HCT116 (cell line): ENCODE measurements around the gene TLR7. TPM values are rescaled to one million over a fixed set of nuclear protein-coding genes. Genes with fewer than 3 reads are reported as not detected.

Experiments used
- ATAC-seq: fragments of 200-7000 bp; cut with Tn5 transposase; 2 replicates; pipeline ENCODE4 v1.9.1; 2020; ENCODE audit warnings: mild to moderate bottlenecking, moderate library complexity
- BruUV-seq: library from RNA; stranded (reverse); fragments of 400-500 nt; replicated peaks from 2 replicates; lab custom pipeline; 2021; lab: Mats Ljungman, UMichigan
- CTCF ChIA-PET: fragments of 300-600 bp; sonication (Branson Sonifier 250); formaldehyde crosslinking; loops from one replicate; lab custom pipeline; 2021; ENCODE audit warnings: antibody characterized with exemption; lab: Charles Lee
- POLR2A ChIA-PET: fragments of 300-600, 350-600 bp; sonication (Branson Sonifier 250); formaldehyde crosslinking; loops from one replicate; lab custom pipeline; 2021; ENCODE audit warnings: antibody characterized with exemption; lab: Charles Lee
- RAD21 ChIA-PET, 2 experiments: fragments of 300-600 bp; sonication (Branson Sonifier 250); formaldehyde crosslinking; loops; one replicate each; lab custom pipeline; 2023; ENCODE audit warnings: low total read pairs in 2 of 2; ENCODE audit not compliant: uncharacterized antibody in 2 of 2, unreplicated experiment in 2 of 2, low non-redundant PET in 1 of 2; lab: Charles Lee
- DNase-seq: peaks from one replicate; pipeline ENCODE4 v3.0.0-alpha.2; 2010; ENCODE audit warnings: low read depth, low spot score
- H2AFZ ChIP-seq: fragments of 200-600 bp; shearing (Covaris generic), sonication (generic); 2 replicates; pipeline ENCODE4 v1.6.1; 2017; ENCODE audit warnings: low read depth, mixed run types, mixed read lengths, antibody characterized with exemption, low read length; ENCODE audit not compliant: poor library complexity, severe bottlenecking
- H3K27ac ChIP-seq: 2 replicates; pipeline ENCODE4 v1.5.1; 2012; ENCODE audit warnings: low read depth, low read length
- H3K27me3 ChIP-seq: fragments of 200-600 bp; sonication (generic); 2 replicates; pipeline ENCODE4 v1.6.1; 2016; ENCODE audit warnings: mixed run types, low read length, mixed read lengths; ENCODE audit not compliant: insufficient read depth
- H3K36me3 ChIP-seq, 2 experiments: fragments of 200-500 bp in 1 of 2; fragments of 200-600 bp in 1 of 2; sonication (Bioruptor generic) in 1 of 2; sonication (generic) in 1 of 2; 2 replicates each; pipeline versions ENCODE4 v1.5.1 to v1.6.1; 2014 to 2016; ENCODE audit warnings: low read length in 2 of 2, inconsistent platforms in 1 of 2, mixed read lengths in 1 of 2, mixed run types in 1 of 2; ENCODE audit not compliant: insufficient read depth in 2 of 2, control insufficient read depth in 1 of 2
- H3K4me1 ChIP-seq, 2 experiments: fragments of 200-600 bp in 1 of 2; sonication (generic) in 1 of 2; 2 replicates each; pipeline versions ENCODE4 v1.5.1 to v1.6.1; 2012 to 2017; ENCODE audit warnings: low read length in 2 of 2, inconsistent platforms in 1 of 2, mild to moderate bottlenecking in 1 of 2, mixed read lengths in 1 of 2, mixed run types in 1 of 2, moderate library complexity in 1 of 2; ENCODE audit not compliant: insufficient read depth in 2 of 2, control insufficient read depth in 1 of 2
- H3K4me2 ChIP-seq: fragments of 200-600 bp; sonication (generic); 2 replicates; pipeline ENCODE4 v1.6.1; 2017; ENCODE audit warnings: mixed run types, low read length, mixed read lengths
- H3K4me3 ChIP-seq, 2 experiments: fragments of 200-600 bp in 1 of 2; sonication (generic) in 1 of 2; replicated peaks in 1 of 2; 2 replicates each; pipeline ENCODE4 v1.5.1; 2011 to 2016; ENCODE audit warnings: low read length in 2 of 2, control low read depth in 1 of 2, low read depth in 1 of 2, mild to moderate bottlenecking in 1 of 2, mixed read lengths in 1 of 2, mixed run types in 1 of 2
- H3K79me2 ChIP-seq: fragments of 200-600 bp; sonication (generic); 2 replicates; pipeline ENCODE4 v1.6.1; 2017; ENCODE audit warnings: mild to moderate bottlenecking, mixed run types, low read length, moderate library complexity, mixed read lengths; ENCODE audit not compliant: insufficient read depth
- H3K9ac ChIP-seq: fragments of 200-600 bp; sonication (generic); 2 replicates; pipeline ENCODE4 v1.6.1; 2016; ENCODE audit warnings: low read length, mixed read lengths
- H3K9me2 ChIP-seq: fragments of 200-600 bp; sonication (generic), shearing (Covaris generic); 2 replicates; pipeline ENCODE4 v1.6.1; 2017; ENCODE audit warnings: mixed run types, mild to moderate bottlenecking, moderate library complexity; ENCODE audit not compliant: insufficient read depth
- H3K9me3 ChIP-seq, 2 experiments: fragments of 200-500 bp in 1 of 2; fragments of 200-600 bp in 1 of 2; sonication (Bioruptor generic) in 1 of 2; sonication (generic) in 1 of 2; 2 replicates each; pipeline ENCODE4 v1.6.1; 2014 to 2017; ENCODE audit warnings: low read length in 2 of 2, mixed read lengths in 2 of 2, inconsistent platforms in 1 of 2, low read depth in 1 of 2, mild to moderate bottlenecking in 1 of 2, mixed run types in 1 of 2, moderate library complexity in 1 of 2; ENCODE audit not compliant: control insufficient read depth in 1 of 2, insufficient read depth in 1 of 2
- H4K20me1 ChIP-seq: fragments of 200-600 bp; sonication (generic), shearing (Covaris generic); 2 replicates; pipeline ENCODE4 v1.6.1; 2017; ENCODE audit warnings: mixed run types, mild to moderate bottlenecking, moderate library complexity; ENCODE audit not compliant: insufficient read depth
- CBX3 ChIP-seq: IDR thresholded peaks from 2 replicates; pipeline ENCODE4 v1.6.1; 2012; ENCODE audit warnings: low read depth
- CEBPB ChIP-seq: IDR thresholded peaks from 2 replicates; pipeline ENCODE4 v1.6.1; 2012; ENCODE audit warnings: low read depth
- EGR1 ChIP-seq: IDR thresholded peaks from 2 replicates; pipeline ENCODE4 v1.6.1; 2012; ENCODE audit warnings: low read depth
- ELF1 ChIP-seq: IDR thresholded peaks from 2 replicates; pipeline ENCODE4 v1.6.1; 2012; ENCODE audit warnings: low read depth, borderline replicate concordance
- EZH2 ChIP-seq: fragments of 200-600 bp; sonication (generic); IDR thresholded peaks from 2 replicates; pipeline ENCODE4 v1.6.1; 2017; ENCODE audit warnings: antibody characterized with exemption, mixed run types
- FOSL1 ChIP-seq: IDR thresholded peaks from 2 replicates; pipeline ENCODE4 v1.6.1; 2012; ENCODE audit warnings: low read depth
- JUND ChIP-seq: IDR thresholded peaks from 2 replicates; pipeline ENCODE4 v1.6.1; 2012
- POLR2A ChIP-seq: IDR thresholded peaks from 2 replicates; pipeline ENCODE4 v1.7.0; 2011; ENCODE audit warnings: borderline replicate concordance; ENCODE audit not compliant: insufficient read depth, insufficient read length; ENCODE audit errors: extremely low read depth
- POLR2AphosphoS5 ChIP-seq: IDR thresholded peaks from 2 replicates; pipeline ENCODE4 v1.6.1; 2011; ENCODE audit warnings: mild to moderate bottlenecking, low read depth, low read length, moderate library complexity
- RAD21 ChIP-seq: IDR thresholded peaks from 2 replicates; pipeline ENCODE4 v1.6.1; 2012; ENCODE audit warnings: low read depth, mild to moderate bottlenecking
- SP1 ChIP-seq: IDR thresholded peaks from 2 replicates; pipeline ENCODE4 v1.6.1; 2012; ENCODE audit warnings: low read depth
- SRF ChIP-seq: IDR thresholded peaks from 2 replicates; pipeline ENCODE4 v1.6.1; 2012; ENCODE audit warnings: low read depth
- TCF7L2 ChIP-seq: IDR thresholded peaks from 2 replicates; pipeline ENCODE4 v1.7.0; 2011; ENCODE audit warnings: borderline replicate concordance, inconsistent platforms; ENCODE audit not compliant: insufficient read depth, insufficient read length; ENCODE audit errors: extremely low read depth
- YY1 ChIP-seq: IDR thresholded peaks from 2 replicates; pipeline ENCODE4 v1.6.1; 2011; ENCODE audit warnings: low read length, low read depth, moderate library complexity, mild to moderate bottlenecking; ENCODE audit not compliant: insufficient replicate concordance; ENCODE audit errors: extremely low read depth
- ZFX ChIP-seq: fragments of 450-650 bp; IDR thresholded peaks from 2 replicates; pipeline ENCODE4 v1.6.1; 2017
- ZNF274 ChIP-seq: fragments of 200-500 bp; sonication (Bioruptor generic); IDR thresholded peaks from 2 replicates; pipeline ENCODE4 v1.6.1; 2014; ENCODE audit warnings: mild to moderate bottlenecking, low read depth, low read length, inconsistent platforms
- intact Hi-C: fragments of 100-400 bp; cut with micrococcal nuclease; formaldehyde crosslinking; loops from 2 replicates; pipeline ENCODE4 v1.10.0; 2022
- total RNA-seq: library from RNA; stranded (reverse); gene quantifications from one replicate; pipeline ENCODE4 v1.2.1, GENCODE V29; 2021; ENCODE audit not compliant: unreplicated experiment
- TF ChIP-seq, protein P1 (sequence below): IDR thresholded peaks from 2 replicates; pipeline ENCODE4 v1.6.1; 2012; ENCODE audit warnings: low read depth
- TF ChIP-seq, protein P2 (sequence below): IDR thresholded peaks from 2 replicates; pipeline ENCODE4 v1.6.1; 2011; ENCODE audit warnings: mild to moderate bottlenecking, low read length, moderate library complexity; ENCODE audit not compliant: insufficient replicate concordance; ENCODE audit errors: extremely low read depth
- TF ChIP-seq, protein P3 (sequence below): IDR thresholded peaks from 2 replicates; pipeline ENCODE4 v1.6.1; 2012

Gene TLR7
- total RNA-seq, 1 experiment from 2014 or later, result not detected

DNA sequence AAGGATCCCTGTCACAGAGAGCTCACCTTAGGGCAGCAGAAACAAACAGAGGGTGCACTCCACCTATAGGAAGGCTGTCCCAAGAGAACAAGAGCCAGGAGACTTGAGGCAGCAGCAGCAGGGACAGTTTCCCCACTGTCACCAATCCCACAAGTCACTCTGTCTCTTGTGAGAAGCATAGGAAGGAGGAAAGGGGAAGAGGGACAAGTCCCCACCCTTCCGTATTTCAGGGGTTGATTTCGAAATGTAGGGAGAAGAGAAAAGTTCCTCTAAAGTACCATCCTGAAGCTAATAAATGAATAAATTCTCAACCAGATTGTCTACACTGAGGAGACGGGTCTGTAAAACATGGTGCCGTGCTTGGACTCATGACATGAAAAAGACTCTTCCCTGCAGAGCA is 30.1 kb downstream of the TLR7 start:
- Histone ChIP-seq H3K4me3 (no peak overlapping the region), H3K27me3 (no peaks in the 10 kb centered on the region), H3K9ac (no peak overlapping the region), H3K9me3 (no peaks in the 10 kb centered on the region), H3K4me1 (no peaks in the 10 kb centered on the region), H2AFZ (no peak overlapping the region), H3K79me2 (no peaks in the 10 kb centered on the region), H3K27ac (no peak overlapping the region), H3K36me3 (no peaks in the 10 kb centered on the region), H3K9me2 (no peaks in the 10 kb centered on the region), H3K4me2 (no peak overlapping the region), H4K20me1 (no peaks in the 10 kb centered on the region)
- CTCF ChIA-PET, result interaction anchor here (1.7 kb wide), 1 partner anchor 83 kb away, joined by 6 read pairs; no protein-coding TSS in a partner anchor
- no TSS peak for BruUV-seq
- POLR2A ChIA-PET, result no interaction called here
- intact Hi-C loops, result no loop called here
- TF ChIP-seq POLR2AphosphoS5, result no peak
- TF ChIP-seq, protein P1, sequence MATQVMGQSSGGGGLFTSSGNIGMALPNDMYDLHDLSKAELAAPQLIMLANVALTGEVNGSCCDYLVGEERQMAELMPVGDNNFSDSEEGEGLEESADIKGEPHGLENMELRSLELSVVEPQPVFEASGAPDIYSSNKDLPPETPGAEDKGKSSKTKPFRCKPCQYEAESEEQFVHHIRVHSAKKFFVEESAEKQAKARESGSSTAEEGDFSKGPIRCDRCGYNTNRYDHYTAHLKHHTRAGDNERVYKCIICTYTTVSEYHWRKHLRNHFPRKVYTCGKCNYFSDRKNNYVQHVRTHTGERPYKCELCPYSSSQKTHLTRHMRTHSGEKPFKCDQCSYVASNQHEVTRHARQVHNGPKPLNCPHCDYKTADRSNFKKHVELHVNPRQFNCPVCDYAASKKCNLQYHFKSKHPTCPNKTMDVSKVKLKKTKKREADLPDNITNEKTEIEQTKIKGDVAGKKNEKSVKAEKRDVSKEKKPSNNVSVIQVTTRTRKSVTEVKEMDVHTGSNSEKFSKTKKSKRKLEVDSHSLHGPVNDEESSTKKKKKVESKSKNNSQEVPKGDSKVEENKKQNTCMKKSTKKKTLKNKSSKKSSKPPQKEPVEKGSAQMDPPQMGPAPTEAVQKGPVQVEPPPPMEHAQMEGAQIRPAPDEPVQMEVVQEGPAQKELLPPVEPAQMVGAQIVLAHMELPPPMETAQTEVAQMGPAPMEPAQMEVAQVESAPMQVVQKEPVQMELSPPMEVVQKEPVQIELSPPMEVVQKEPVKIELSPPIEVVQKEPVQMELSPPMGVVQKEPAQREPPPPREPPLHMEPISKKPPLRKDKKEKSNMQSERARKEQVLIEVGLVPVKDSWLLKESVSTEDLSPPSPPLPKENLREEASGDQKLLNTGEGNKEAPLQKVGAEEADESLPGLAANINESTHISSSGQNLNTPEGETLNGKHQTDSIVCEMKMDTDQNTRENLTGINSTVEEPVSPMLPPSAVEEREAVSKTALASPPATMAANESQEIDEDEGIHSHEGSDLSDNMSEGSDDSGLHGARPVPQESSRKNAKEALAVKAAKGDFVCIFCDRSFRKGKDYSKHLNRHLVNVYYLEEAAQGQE, result no peak
- TF ChIP-seq CBX3, result no peak
- TF ChIP-seq CEBPB, result no peak
- no peak for TF ChIP-seq POLR2A
- TF ChIP-seq, protein P2, sequence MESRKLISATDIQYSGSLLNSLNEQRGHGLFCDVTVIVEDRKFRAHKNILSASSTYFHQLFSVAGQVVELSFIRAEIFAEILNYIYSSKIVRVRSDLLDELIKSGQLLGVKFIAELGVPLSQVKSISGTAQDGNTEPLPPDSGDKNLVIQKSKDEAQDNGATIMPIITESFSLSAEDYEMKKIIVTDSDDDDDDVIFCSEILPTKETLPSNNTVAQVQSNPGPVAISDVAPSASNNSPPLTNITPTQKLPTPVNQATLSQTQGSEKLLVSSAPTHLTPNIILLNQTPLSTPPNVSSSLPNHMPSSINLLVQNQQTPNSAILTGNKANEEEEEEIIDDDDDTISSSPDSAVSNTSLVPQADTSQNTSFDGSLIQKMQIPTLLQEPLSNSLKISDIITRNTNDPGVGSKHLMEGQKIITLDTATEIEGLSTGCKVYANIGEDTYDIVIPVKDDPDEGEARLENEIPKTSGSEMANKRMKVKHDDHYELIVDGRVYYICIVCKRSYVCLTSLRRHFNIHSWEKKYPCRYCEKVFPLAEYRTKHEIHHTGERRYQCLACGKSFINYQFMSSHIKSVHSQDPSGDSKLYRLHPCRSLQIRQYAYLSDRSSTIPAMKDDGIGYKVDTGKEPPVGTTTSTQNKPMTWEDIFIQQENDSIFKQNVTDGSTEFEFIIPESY, result no peak
- no peak for TF ChIP-seq ZNF274
- no peak for TF ChIP-seq SP1
- TF ChIP-seq TCF7L2, result no peak
- no peak for TF ChIP-seq SRF
- no peak for TF ChIP-seq ELF1
- TF ChIP-seq, protein P3, sequence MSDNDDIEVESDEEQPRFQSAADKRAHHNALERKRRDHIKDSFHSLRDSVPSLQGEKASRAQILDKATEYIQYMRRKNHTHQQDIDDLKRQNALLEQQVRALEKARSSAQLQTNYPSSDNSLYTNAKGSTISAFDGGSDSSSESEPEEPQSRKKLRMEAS, result no peak
- TF ChIP-seq EZH2, result no peak
- TF ChIP-seq FOSL1, result no peak
- TF ChIP-seq EGR1, result no peak
- TF ChIP-seq JUND, result no peak
- TF ChIP-seq YY1, result no peak
- no peak for TF ChIP-seq ZFX
- TF ChIP-seq RAD21, result no peak
- RAD21 ChIA-PET, result no interaction called here
- ATAC-seq (no peak), DNase-seq (no peak)
